Fibroblast of lung (primary cell): ENCODE results near the gene ATP6V0C.
"Not testable (repeated sequence)": the region's sequence is repeated elsewhere in the genome, so short reads cannot be mapped to it uniquely, and the experiment has no call there.

ENCODE experiments used
- CTCF ChIP-seq, 2 donors: IDR thresholded peaks in 1 of 2; conservative IDR thresholded peaks in 1 of 2; 1 replicate in 1 of 2; 2 replicates in 1 of 2; pipeline ENCODE4 v1.5.1; 2011 to 2012; ENCODE audit warnings: low read length in 2 of 2, control low read depth in 1 of 2, inconsistent platforms in 1 of 2, low read depth in 1 of 2, mild to moderate bottlenecking in 1 of 2
- EZH2 ChIP-seq: IDR thresholded peaks from 2 replicates; pipeline ENCODE4 v1.5.1; 2012; ENCODE audit warnings: low read length, control low read depth, mild to moderate bottlenecking; ENCODE audit errors: missing control alignments

GRCh38 chr16:2557150-2557549, 43.4 kb downstream of the ATP6V0C start:
- TF ChIP-seq CTCF (conservative IDR thresholded peaks at IDR 0.05 in 1 of 2, IDR thresholded peaks at IDR 0.05 in 1 of 2; ENCODE audit: low read depth in 1 of 2, low read length in 2 of 2); EZH2: not testable (repeated sequence)
